Measurements from ENCODE around the gene STK33. TPM values are rescaled to one million over a fixed set of nuclear protein-coding genes. Genes with fewer than 3 reads are reported as not detected.

The STK33 gene
- total and polyA plus RNA-seq, 5 experiments from 2014 or later = 0.74 to 2.3 (median 1.3) TPM

- Mint-ChIP-seq H3K9me3 (peaks cover 0 to 2% (median 0%) of the 10 kb centered on the region in 9 donors), H3K27me3 (peaks cover 0 to 4% (median 1%) of the 10 kb centered on the region in 5 donors), H3K27ac (no peak overlapping the region), H3K4me1 (peaks cover 0 to 2% (median 0%) of the 10 kb centered on the region in 4 donors), H3K4me3 (no peak overlapping the region), H3K36me3 (no peaks in the 10 kb centered on the region)
- DNase-seq (no peak), ATAC-seq (no peak)
- POLR2A ChIA-PET = no interaction called here
Observed at GRCh38 chr11:8373519-8374432, 220.3 kb downstream of the STK33 start.

- ATAC-seq = no peak
Observed at GRCh38 chr11:8372641-8373381, 221.2 kb downstream of the STK33 start.

DNA sequence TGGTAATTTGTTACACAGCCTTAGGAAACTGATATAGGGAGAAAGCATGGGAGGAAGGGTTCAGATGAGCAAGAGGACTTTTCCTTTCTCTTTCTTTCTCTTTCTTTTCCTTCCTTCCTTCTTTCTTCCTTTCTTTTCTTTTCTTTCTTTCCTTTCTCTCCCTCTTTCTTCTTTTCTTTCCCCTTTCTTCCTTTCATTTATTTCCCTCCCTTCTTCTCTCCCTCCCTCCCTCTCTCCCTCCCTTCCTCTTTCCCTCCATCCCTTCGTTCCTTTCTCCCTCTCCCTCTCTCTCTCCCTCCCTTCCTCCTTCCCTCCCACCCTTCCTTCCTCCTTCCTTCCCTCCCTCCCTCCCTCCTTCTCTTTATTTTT is 222.5 kb downstream of the STK33 start:
- ATAC-seq = no peak
- POLR2A ChIA-PET = no interaction called here
- peaks cover 0 to 2% (median 0%) of the 10 kb centered on the region in 4 donors for H3K4me1 Mint-ChIP-seq
- peaks cover 0 to 3% (median 0%) of the 10 kb centered on the region in 5 donors for H3K27me3 Mint-ChIP-seq
- no peak for DNase-seq
- H3K27ac Mint-ChIP-seq = no peak overlapping the region
- no peaks in the 10 kb centered on the region for H3K36me3 Mint-ChIP-seq
- no peak overlapping the region for H3K4me3 Mint-ChIP-seq
- H3K9me3 Mint-ChIP-seq = no peaks in the 10 kb centered on the region

More at GRCh38 chr11:8372641-8373381, 221.2 kb downstream of the STK33 start:
- POLR2A ChIA-PET = no interaction called here
- peaks cover 0 to 2% (median 0%) of the 10 kb centered on the region in 4 donors for H3K4me1 Mint-ChIP-seq
- peaks cover 0 to 2% (median 0%) of the 10 kb centered on the region in 9 donors for H3K9me3 Mint-ChIP-seq
- no peak overlapping the region for H3K27ac Mint-ChIP-seq
- H3K27me3 Mint-ChIP-seq = peaks cover 0 to 4% (median 0%) of the 10 kb centered on the region in 5 donors
- H3K4me3 Mint-ChIP-seq = no peak overlapping the region
- H3K36me3 Mint-ChIP-seq = no peaks in the 10 kb centered on the region
- DNase-seq = no peak

DNA sequence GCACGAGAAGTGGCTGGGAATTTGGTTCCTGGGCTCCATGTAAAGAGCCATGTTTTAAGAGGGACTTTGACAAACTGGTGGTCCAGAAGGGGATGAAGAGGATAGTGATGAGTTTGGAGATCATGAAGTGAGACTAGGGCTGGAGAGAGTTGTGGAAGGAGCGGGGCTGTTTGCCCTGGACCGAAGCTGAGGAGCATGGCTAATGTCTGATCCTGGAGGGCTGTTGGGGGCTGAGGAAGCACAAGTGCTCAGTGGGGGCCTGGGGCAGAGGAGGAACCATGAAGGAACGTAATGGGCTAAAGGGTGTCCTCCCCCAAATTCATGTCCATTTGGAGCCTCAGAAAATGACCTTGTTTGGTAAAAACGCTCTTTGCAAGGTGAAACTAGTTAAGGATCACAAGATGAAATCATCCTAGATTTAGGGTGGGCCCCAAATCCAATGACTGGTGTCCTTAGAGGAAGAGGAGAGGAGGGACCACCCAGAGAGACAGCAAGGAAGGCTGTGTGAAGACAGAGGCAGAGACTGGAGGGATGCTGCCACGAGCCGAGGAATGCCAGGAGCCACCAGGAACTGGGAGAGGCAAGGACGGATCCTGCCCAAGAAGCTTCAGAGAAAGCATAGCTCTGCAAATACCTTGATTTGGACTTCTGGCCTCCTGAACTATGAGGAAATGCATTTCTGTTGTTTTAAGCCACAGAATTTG is 223.1 kb downstream of the STK33 start:
- DNase-seq = no peak
- H3K9me3 Mint-ChIP-seq = no peaks in the 10 kb centered on the region
- POLR2A ChIA-PET = no interaction called here
- no peaks in the 10 kb centered on the region for H3K36me3 Mint-ChIP-seq
- no peak overlapping the region for H3K4me3 Mint-ChIP-seq
- peaks cover 0 to 3% (median 0%) of the 10 kb centered on the region in 5 donors for H3K27me3 Mint-ChIP-seq
- no peak overlapping the region for H3K27ac Mint-ChIP-seq
- peaks cover 0 to 2% (median 0%) of the 10 kb centered on the region in 4 donors for H3K4me1 Mint-ChIP-seq
- ATAC-seq = no peak

DNA sequence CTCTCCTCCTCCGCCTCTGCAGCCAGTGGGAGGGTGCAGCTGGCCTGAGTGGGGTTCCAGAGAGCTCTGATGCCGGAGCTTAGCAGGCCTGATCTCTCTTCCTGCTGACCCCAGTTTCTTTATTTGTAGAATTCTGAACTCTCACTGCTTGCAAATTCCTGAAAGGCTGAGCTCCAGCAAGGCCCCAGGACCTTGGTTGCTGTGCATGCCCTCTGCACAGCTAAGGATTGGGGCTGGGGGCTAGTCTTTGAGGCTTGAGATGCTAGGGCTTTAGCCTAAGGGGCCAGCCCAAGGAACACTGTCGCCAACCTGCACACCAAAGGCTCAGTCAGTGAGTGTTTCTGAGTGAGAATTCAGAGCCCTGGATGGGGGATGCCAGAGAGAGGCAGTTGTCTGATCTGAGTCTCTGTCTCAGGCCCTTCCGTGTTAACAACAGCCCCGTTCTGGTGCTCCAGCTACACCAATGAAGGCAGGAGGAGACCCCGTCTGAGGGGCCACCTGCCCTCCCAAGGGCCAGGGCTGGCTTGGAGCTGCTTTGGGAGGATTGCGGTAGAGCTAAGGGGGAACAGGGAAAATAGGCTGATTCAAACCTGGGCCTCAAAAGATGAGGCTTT is 224.3 kb downstream of the STK33 start:
- Mint-ChIP-seq H3K36me3 (no peaks in the 10 kb centered on the region), H3K4me3 (no peak overlapping the region), H3K27ac (no peak overlapping the region), H3K27me3 (no peaks in the 10 kb centered on the region), H3K9me3 (no peaks in the 10 kb centered on the region), H3K4me1 (peaks cover 0 to 2% (median 0%) of the 10 kb centered on the region in 4 donors)
- POLR2A ChIA-PET = no interaction called here
- ATAC-seq (no peak), DNase-seq (no peak)

- Mint-ChIP-seq H3K36me3 (no peaks in the 10 kb centered on the region), H3K4me3 (no peak overlapping the region), H3K27me3 (no peaks in the 10 kb centered on the region), H3K9me3 (no peaks in the 10 kb centered on the region), H3K27ac (no peak overlapping the region), H3K4me1 (no peaks in the 10 kb centered on the region)
- ATAC-seq (no peak), DNase-seq (no peak)
- POLR2A ChIA-PET = no interaction called here
Observed at GRCh38 chr11:8368772-8369171, 225.3 kb downstream of the STK33 start.

- ATAC-seq = no peak
- POLR2A ChIA-PET = no interaction called here
- Mint-ChIP-seq H3K27ac (no peak overlapping the region), H3K27me3 (peaks cover 0 to 2% (median 0%) of the 10 kb centered on the region in 5 donors), H3K4me3 (no peak overlapping the region), H3K36me3 (no peaks in the 10 kb centered on the region), H3K4me1 (no peaks in the 10 kb centered on the region), H3K9me3 (no peaks in the 10 kb centered on the region)
- no peak for DNase-seq
Observed at GRCh38 chr11:8368194-8368593, 225.8 kb downstream of the STK33 start.

GRCh38 chr11:8366316-8366715 is 227.7 kb downstream of the STK33 start:
- H3K36me3 Mint-ChIP-seq = no peaks in the 10 kb centered on the region
- DNase-seq = no peak
- no peak for ATAC-seq
- H3K27ac Mint-ChIP-seq = no peak overlapping the region
- no peak overlapping the region for H3K4me3 Mint-ChIP-seq
- H3K4me1 Mint-ChIP-seq = peaks cover 0 to 2% (median 0%) of the 10 kb centered on the region in 4 donors
- POLR2A ChIA-PET = no interaction called here
- no peaks in the 10 kb centered on the region for H3K9me3 Mint-ChIP-seq
- H3K27me3 Mint-ChIP-seq = peaks cover 0 to 2% (median 0%) of the 10 kb centered on the region in 5 donors

DNA sequence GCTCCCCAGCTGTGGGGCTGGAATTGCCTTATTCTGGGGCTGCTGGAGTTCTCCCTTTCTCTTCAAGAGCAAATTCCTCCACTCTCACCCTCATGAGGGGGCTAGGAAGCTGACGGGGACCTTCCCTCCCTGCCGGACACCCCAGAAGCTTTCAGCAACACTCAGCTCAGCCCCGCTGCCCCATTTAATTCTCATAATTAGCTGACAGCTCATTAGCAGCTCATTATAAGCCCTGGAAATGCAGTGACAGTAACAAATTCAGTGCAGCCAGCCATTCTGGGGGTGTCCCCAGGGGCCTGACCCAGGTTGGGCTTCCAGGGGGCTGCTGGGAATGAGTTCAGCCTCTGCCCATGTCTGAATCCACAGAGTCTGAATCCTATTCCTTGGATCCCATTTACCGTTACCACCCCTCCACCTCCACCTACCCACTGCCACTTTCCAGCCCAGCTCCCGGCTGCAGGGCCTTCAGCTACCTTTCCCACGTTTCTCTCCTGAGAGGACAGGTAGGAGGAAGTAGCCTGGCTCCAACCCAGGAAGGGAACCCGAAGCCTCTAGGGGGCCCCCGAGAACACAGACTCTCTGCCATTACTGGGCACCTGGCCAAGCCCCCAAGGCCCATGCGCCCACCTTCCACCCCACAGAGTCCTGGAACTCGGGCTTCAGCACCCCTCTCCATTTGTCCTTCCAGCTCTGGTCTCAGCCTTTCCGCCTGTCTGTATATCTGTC is 228.6 kb downstream of the STK33 start:
- H3K9me3 Mint-ChIP-seq = no peaks in the 10 kb centered on the region

GRCh38 chr11:8363921-8364320 is 230.1 kb downstream of the STK33 start:
- POLR2A ChIA-PET = no interaction called here
- H3K36me3 Mint-ChIP-seq = no peaks in the 10 kb centered on the region
- peaks cover 0 to 2% (median 0%) of the 10 kb centered on the region in 4 donors for H3K4me1 Mint-ChIP-seq
- H3K27ac Mint-ChIP-seq = no peak overlapping the region
- no peaks in the 10 kb centered on the region for H3K9me3 Mint-ChIP-seq
- H3K4me3 Mint-ChIP-seq = no peak overlapping the region
- H3K27me3 Mint-ChIP-seq = peaks cover 0 to 2% (median 0%) of the 10 kb centered on the region in 5 donors
- ATAC-seq (no peak), DNase-seq (no peak)

More for the DNA sequence above, 228.6 kb downstream of the STK33 start:
- Mint-ChIP-seq H3K4me1 (peaks cover 0 to 2% (median 0%) of the 10 kb centered on the region in 4 donors), H3K36me3 (no peaks in the 10 kb centered on the region), H3K4me3 (no peak overlapping the region), H3K27me3 (peaks cover 0 to 2% (median 0%) of the 10 kb centered on the region in 5 donors), H3K27ac (peak overlapping the region in 1 of 10 donors; percentile 4)
- no peak for ATAC-seq
- POLR2A ChIA-PET = no interaction called here
- DNase-seq = no peak

GRCh38 chr11:8362899-8363298 is 231.1 kb downstream of the STK33 start:
- Mint-ChIP-seq H3K9me3 (no peaks in the 10 kb centered on the region), H3K36me3 (no peaks in the 10 kb centered on the region), H3K4me1 (peaks cover 0 to 2% (median 0%) of the 10 kb centered on the region in 4 donors), H3K4me3 (no peak overlapping the region), H3K27ac (no peak overlapping the region), H3K27me3 (peaks cover 0 to 2% (median 0%) of the 10 kb centered on the region in 5 donors)
- DNase-seq (peak in 1 of 10 donors; percentile 18), ATAC-seq (no peak)
- POLR2A ChIA-PET = no interaction called here

- Mint-ChIP-seq H3K27me3 (peaks cover 0 to 2% (median 0%) of the 10 kb centered on the region in 5 donors), H3K36me3 (no peaks in the 10 kb centered on the region), H3K4me1 (peaks cover 0 to 2% (median 0%) of the 10 kb centered on the region in 4 donors), H3K27ac (no peak overlapping the region), H3K9me3 (no peaks in the 10 kb centered on the region), H3K4me3 (no peak overlapping the region)
- POLR2A ChIA-PET = no interaction called here
- DNase-seq (no peak), ATAC-seq (no peak)
Observed at GRCh38 chr11:8362491-8362890, 231.5 kb downstream of the STK33 start.

Data from naive thymus-derived CD8-positive, alpha-beta T cell (primary cell).